IMR-90 (cell line): Measurements from ENCODE around the gene DMD. TPM values are rescaled to one million over a fixed set of nuclear protein-coding genes. Genes with fewer than 3 reads are reported as not detected.

Source experiments
- ATAC-seq: fragments of 200-7000 bp; cut with Tn5 transposase; 2 replicates; pipeline ENCODE4 v1.9.1; 2020; ENCODE audit warnings: low read depth, mild to moderate bottlenecking, moderate library complexity
- BruUV-seq: library from RNA; stranded (reverse); fragments of 400-500 nt; replicated peaks from 2 replicates; lab custom pipeline; 2021; lab: Mats Ljungman, UMichigan
- CTCF ChIA-PET: fragments of 300-600 bp; formaldehyde crosslinking; extraction: SDS; loops from one replicate; lab custom pipeline; 2021; ENCODE audit warnings: antibody characterized with exemption; lab: Yijun Ruan, JAX
- POLR2A ChIA-PET: fragments of 300-600 bp; sonication (Branson Sonifier 250); formaldehyde crosslinking; loops from one replicate; lab custom pipeline; 2022; ENCODE audit warnings: antibody characterized with exemption; ENCODE audit not compliant: unreplicated experiment; lab: Charles Lee
- DNase-seq: peaks from one replicate; pipeline ENCODE4 v3.0.0; 2013
- H2AFZ ChIP-seq: replicated peaks from 2 replicates; pipeline ENCODE3; 2013; ENCODE audit warnings: low read length, mild to moderate bottlenecking; ENCODE audit not compliant: poor library complexity
- H2AK5ac ChIP-seq: 2 replicates; pipeline ENCODE4 v1.6.1; 2013; ENCODE audit warnings: low read depth, low read length, inconsistent platforms
- H2AK9ac ChIP-seq: replicated peaks from 2 replicates; pipeline ENCODE3; 2013; ENCODE audit warnings: mild to moderate bottlenecking, low read depth, low read length, moderate library complexity; ENCODE audit not compliant: poor library complexity
- H2BK120ac ChIP-seq: 2 replicates; pipeline ENCODE4 v1.6.1; 2013; ENCODE audit warnings: low read depth, low read length, inconsistent platforms
- H2BK15ac ChIP-seq: 3 replicates; pipeline ENCODE4 v1.6.1; 2013; ENCODE audit warnings: low read depth, low read length, inconsistent platforms
- H2BK20ac ChIP-seq: 2 replicates; pipeline ENCODE4 v1.6.1; 2013; ENCODE audit warnings: low read depth, mild to moderate bottlenecking, inconsistent platforms, low read length, moderate library complexity
- H2BK5ac ChIP-seq: 2 replicates; pipeline ENCODE4 v1.6.1; 2013; ENCODE audit warnings: mild to moderate bottlenecking, low read depth, low read length, inconsistent platforms; ENCODE audit not compliant: poor library complexity, severe bottlenecking
- H3K14ac ChIP-seq: replicated peaks from 2 replicates; pipeline ENCODE4 v1.6.1; 2013; ENCODE audit warnings: low read depth, low read length, inconsistent platforms
- H3K18ac ChIP-seq: 2 replicates; pipeline ENCODE4 v1.6.1; 2013; ENCODE audit warnings: low read depth, low read length, control low read depth
- H3K23ac ChIP-seq: 2 replicates; pipeline ENCODE4 v1.6.1; 2013; ENCODE audit warnings: low read depth, low read length, inconsistent platforms
- H3K27ac ChIP-seq: 2 replicates; pipeline ENCODE4 v1.5.1; 2013; ENCODE audit warnings: mild to moderate bottlenecking, control low read depth, low read length; ENCODE audit not compliant: insufficient read depth
- H3K27me3 ChIP-seq: 2 replicates; pipeline ENCODE4 v1.6.1; 2013; ENCODE audit warnings: low read length; ENCODE audit not compliant: control insufficient read depth, insufficient read depth
- H3K36me3 ChIP-seq: 2 replicates; pipeline ENCODE4 v1.6.1; 2013; ENCODE audit warnings: low read length, mixed read lengths; ENCODE audit not compliant: control insufficient read depth, insufficient read depth
- H3K4ac ChIP-seq: 2 replicates; pipeline ENCODE4 v1.6.1; 2013; ENCODE audit warnings: low read depth, low read length, inconsistent platforms
- H3K4me1 ChIP-seq: 2 replicates; pipeline ENCODE4 v1.6.1; 2013; ENCODE audit warnings: low read length, mixed read lengths; ENCODE audit not compliant: control insufficient read depth, insufficient read depth
- H3K4me2 ChIP-seq: 2 replicates; pipeline ENCODE4 v1.6.1; 2013; ENCODE audit warnings: low read depth, mild to moderate bottlenecking, control low read depth, low read length, moderate library complexity
- H3K4me3 ChIP-seq: 2 replicates; pipeline ENCODE4 v1.5.1; 2013; ENCODE audit warnings: low read depth, mild to moderate bottlenecking, control low read depth, low read length, moderate library complexity; ENCODE audit not compliant: insufficient read depth
- H3K56ac ChIP-seq: 2 replicates; pipeline ENCODE4 v1.6.1; 2013; ENCODE audit warnings: low read length, inconsistent platforms; ENCODE audit not compliant: insufficient read depth; ENCODE audit errors: extremely low read depth
- H3K79me1 ChIP-seq, 2 experiments: 2 replicates each; pipeline ENCODE4 v1.6.1; 2013; ENCODE audit warnings: low read length in 2 of 2, inconsistent platforms in 1 of 2, low read depth in 1 of 2
- H3K9ac ChIP-seq: 2 replicates; pipeline ENCODE4 v1.6.1; 2013; ENCODE audit warnings: low read depth, low read length, control low read depth
- H3K9me1 ChIP-seq: 2 replicates; pipeline ENCODE4 v1.6.1; 2013; ENCODE audit warnings: low read length, inconsistent platforms; ENCODE audit not compliant: insufficient read depth
- H3K9me3 ChIP-seq: 2 replicates; pipeline ENCODE4 v1.6.1; 2013; ENCODE audit warnings: low read length; ENCODE audit not compliant: control insufficient read depth, insufficient read depth
- H4K20me1 ChIP-seq: 2 replicates; pipeline ENCODE4 v1.6.1; 2013; ENCODE audit warnings: low read length, inconsistent platforms; ENCODE audit not compliant: insufficient read depth
- H4K5ac ChIP-seq: 2 replicates; pipeline ENCODE4 v1.6.1; 2013; ENCODE audit warnings: mild to moderate bottlenecking, low read depth, low read length, control low read depth
- H4K8ac ChIP-seq, 2 experiments: 2 replicates each; pipeline ENCODE4 v1.6.1; 2013; ENCODE audit warnings: low read depth in 2 of 2, low read length in 2 of 2, control low read depth in 1 of 2, inconsistent platforms in 1 of 2
- H4K91ac ChIP-seq: 2 replicates; pipeline ENCODE4 v1.6.1; 2013; ENCODE audit warnings: low read depth, low read length, inconsistent platforms; ENCODE audit not compliant: insufficient read depth
- BHLHE40 ChIP-seq: fragments of 150-350 bp; IDR thresholded peaks from 2 replicates; pipeline ENCODE4 v1.6.1; 2016; ENCODE audit warnings: mild to moderate bottlenecking, low read depth, low read length
- CEBPB ChIP-seq: IDR thresholded peaks from 2 replicates; pipeline ENCODE4 v1.6.1; 2012; ENCODE audit warnings: low read depth, low read length, improper control_type of control experiment
- CHD1 ChIP-seq: IDR thresholded peaks from 2 replicates; pipeline ENCODE4 v1.6.1; 2012; ENCODE audit warnings: low read depth, low read length, improper control_type of control experiment
- FOS ChIP-seq: fragments of 150-350 bp; IDR thresholded peaks from 2 replicates; pipeline ENCODE4 v1.6.1; 2016; ENCODE audit warnings: low read depth, low read length
- MAFK ChIP-seq: IDR thresholded peaks from 2 replicates; pipeline ENCODE4 v1.6.1; 2012; ENCODE audit warnings: low read depth, low read length, improper control_type of control experiment
- MXI1 ChIP-seq: IDR thresholded peaks from 2 replicates; pipeline ENCODE4 v1.6.1; 2012; ENCODE audit warnings: low read depth, mild to moderate bottlenecking, low read length, moderate library complexity, borderline replicate concordance
- NFE2L2 ChIP-seq: fragments of 150-350 bp; IDR thresholded peaks from 2 replicates; pipeline ENCODE4 v1.6.1; 2016; ENCODE audit warnings: low read depth, mild to moderate bottlenecking, low read length
- POLR2A ChIP-seq: IDR thresholded peaks from 2 replicates; pipeline ENCODE4 v1.6.1; 2012; ENCODE audit warnings: mild to moderate bottlenecking, low read depth, low read length
- RAD21 ChIP-seq: IDR thresholded peaks from 2 replicates; pipeline ENCODE4 v1.6.1; 2012; ENCODE audit warnings: low read length, improper control_type of control experiment
- RCOR1 ChIP-seq: IDR thresholded peaks from 2 replicates; pipeline ENCODE4 v1.6.1; 2012; ENCODE audit warnings: mild to moderate bottlenecking, low read length, improper control_type of control experiment; ENCODE audit not compliant: insufficient replicate concordance
- RFX5 ChIP-seq: IDR thresholded peaks from 2 replicates; pipeline ENCODE4 v1.8.0; 2012; ENCODE audit warnings: low read depth, mild to moderate bottlenecking, low read length, moderate library complexity
- SMC3 ChIP-seq: fragments of 150-350 bp; IDR thresholded peaks from 2 replicates; pipeline ENCODE4 v1.6.1; 2016; ENCODE audit warnings: low read depth, mild to moderate bottlenecking, antibody characterized with exemption, low read length, moderate library complexity
- WGBS, 2 experiments: methylation state at CpG; one replicate each; pipeline versions ENCODE4 v1.1.5 to v1.1.7; 2013; ENCODE audit warnings: missing lambda C conversion rate in 2 of 2; ENCODE audit not compliant: insufficient read length in 1 of 2; ENCODE audit errors: extremely low coverage in 2 of 2; 5-methylcytosine and 5-hydroxymethylcytosine counted together
- dilution Hi-C: fragments of 300-500 bp; cut with HindIII; formaldehyde crosslinking; loops from one replicate; pipeline ENCODE4 v1.14.3; 2018; ENCODE audit warnings: low sequenced_read_pairs; ENCODE audit not compliant: unreplicated experiment
- in situ Hi-C: fragments of 300-500 bp; cut with MboI; formaldehyde crosslinking; loops from 3 replicates; pipeline ENCODE4 v1.14.3; 2019; ENCODE audit warnings: low sequenced_read_pairs, inconsistent platforms, mixed read lengths
- intact Hi-C: fragments of 100-400 bp; cut with micrococcal nuclease; formaldehyde crosslinking; loops from 2 replicates; pipeline ENCODE4 v1.10.0; 2022
- polyA plus RNA-seq, 3 experiments: library from polyadenylated mRNA; depleted of rRNA; stranded (reverse); fragments of >200 nt; gene quantifications; 2 replicates each; pipeline ENCODE4 v1.2.3, GENCODE V29; 2012; ENCODE audit warnings: low replicate concordance in 1 of 3
- total RNA-seq: library from RNA; depleted of rRNA; stranded (reverse); fragments of >200 nt; gene quantifications from 2 replicates; pipeline ENCODE4 v1.2.3, GENCODE V29; 2012
- TF ChIP-seq, protein P1 (sequence below): fragments of 150-350 bp; IDR thresholded peaks from 2 replicates; pipeline ENCODE4 v1.6.1; 2016; ENCODE audit warnings: low read depth, mild to moderate bottlenecking, low read length, moderate library complexity, borderline replicate concordance
- TF ChIP-seq, protein P2 (sequence below): conservative IDR thresholded peaks from 2 replicates; pipeline ENCODE4 v1.5.1; 2012; ENCODE audit warnings: mild to moderate bottlenecking, low read depth, low read length, improper control_type of control experiment

Gene DMD
- total and polyA plus RNA-seq, 2 of the 4 experiments (the other 2 are of a cell fraction) = 6.6 to 11.8 TPM

DNA sequence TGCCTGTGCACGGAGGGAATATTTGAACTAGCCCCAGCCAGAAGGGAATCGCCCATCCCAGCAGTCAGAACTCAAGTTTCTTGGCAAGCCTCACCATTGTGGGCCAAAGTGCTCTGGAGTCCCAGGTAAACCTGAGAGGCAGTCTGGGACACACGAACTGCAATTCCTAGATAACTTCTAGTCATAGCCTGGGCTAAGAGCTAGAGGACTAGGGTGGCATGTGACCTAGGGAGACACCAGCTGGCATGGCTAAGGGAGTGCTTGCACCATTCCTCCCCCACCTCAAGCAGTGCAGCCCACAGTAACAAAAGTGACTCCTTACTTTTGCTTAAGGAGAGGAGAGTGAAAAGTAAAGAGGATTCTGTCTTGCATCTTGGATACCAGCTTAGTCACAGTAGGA, 935.2 kb downstream of the DMD start:
- Histone ChIP-seq H3K36me3 (no peaks in the 10 kb centered on the region), H3K4me1 (no peaks in the 10 kb centered on the region), H3K14ac (no peak overlapping the region), H3K23ac (no peak overlapping the region), H3K27me3 (no peaks in the 10 kb centered on the region), H2AK9ac (no peak overlapping the region), H3K79me1 (no peaks in the 10 kb centered on the region), H3K56ac (no peak overlapping the region), H3K27ac (no peak overlapping the region), H3K9me1 (no peaks in the 10 kb centered on the region), H2BK15ac (no peak overlapping the region), H2AFZ (no peak overlapping the region), H3K4me3 (no peak overlapping the region), H4K5ac (no peak overlapping the region), H2BK5ac (no peak overlapping the region), H4K20me1 (no peaks in the 10 kb centered on the region), H3K9me3 (no peaks in the 10 kb centered on the region), H3K9ac (no peak overlapping the region), H4K8ac (no peak overlapping the region), H3K4me2 (no peak overlapping the region), H2BK20ac (no peak overlapping the region), H3K4ac (no peak overlapping the region), H2AK5ac (no peak overlapping the region), H3K18ac (no peak overlapping the region), H4K91ac (no peak overlapping the region), H2BK120ac (no peak overlapping the region)
- in situ Hi-C loops (no loop called here), intact Hi-C loops (no loop called here), dilution Hi-C loops (no loop called here)
- WGBS, 2 experiments = 0% methylated on average over 1 of the region's 3 CpGs; no CpG with 5 or more reads in 1 of the 2 experiments
- CTCF ChIA-PET = no interaction called here
- DNase-seq = no peak
- ATAC-seq = no peak
- no peak for TF ChIP-seq FOS
- TF ChIP-seq CEBPB = no peak
- no peak for TF ChIP-seq SMC3
- TF ChIP-seq NFE2L2 = no peak
- TF ChIP-seq, protein P1, sequence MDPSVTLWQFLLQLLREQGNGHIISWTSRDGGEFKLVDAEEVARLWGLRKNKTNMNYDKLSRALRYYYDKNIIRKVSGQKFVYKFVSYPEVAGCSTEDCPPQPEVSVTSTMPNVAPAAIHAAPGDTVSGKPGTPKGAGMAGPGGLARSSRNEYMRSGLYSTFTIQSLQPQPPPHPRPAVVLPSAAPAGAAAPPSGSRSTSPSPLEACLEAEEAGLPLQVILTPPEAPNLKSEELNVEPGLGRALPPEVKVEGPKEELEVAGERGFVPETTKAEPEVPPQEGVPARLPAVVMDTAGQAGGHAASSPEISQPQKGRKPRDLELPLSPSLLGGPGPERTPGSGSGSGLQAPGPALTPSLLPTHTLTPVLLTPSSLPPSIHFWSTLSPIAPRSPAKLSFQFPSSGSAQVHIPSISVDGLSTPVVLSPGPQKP = no peak
- TF ChIP-seq, protein P2, sequence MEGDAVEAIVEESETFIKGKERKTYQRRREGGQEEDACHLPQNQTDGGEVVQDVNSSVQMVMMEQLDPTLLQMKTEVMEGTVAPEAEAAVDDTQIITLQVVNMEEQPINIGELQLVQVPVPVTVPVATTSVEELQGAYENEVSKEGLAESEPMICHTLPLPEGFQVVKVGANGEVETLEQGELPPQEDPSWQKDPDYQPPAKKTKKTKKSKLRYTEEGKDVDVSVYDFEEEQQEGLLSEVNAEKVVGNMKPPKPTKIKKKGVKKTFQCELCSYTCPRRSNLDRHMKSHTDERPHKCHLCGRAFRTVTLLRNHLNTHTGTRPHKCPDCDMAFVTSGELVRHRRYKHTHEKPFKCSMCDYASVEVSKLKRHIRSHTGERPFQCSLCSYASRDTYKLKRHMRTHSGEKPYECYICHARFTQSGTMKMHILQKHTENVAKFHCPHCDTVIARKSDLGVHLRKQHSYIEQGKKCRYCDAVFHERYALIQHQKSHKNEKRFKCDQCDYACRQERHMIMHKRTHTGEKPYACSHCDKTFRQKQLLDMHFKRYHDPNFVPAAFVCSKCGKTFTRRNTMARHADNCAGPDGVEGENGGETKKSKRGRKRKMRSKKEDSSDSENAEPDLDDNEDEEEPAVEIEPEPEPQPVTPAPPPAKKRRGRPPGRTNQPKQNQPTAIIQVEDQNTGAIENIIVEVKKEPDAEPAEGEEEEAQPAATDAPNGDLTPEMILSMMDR = no peak
- no peak for TF ChIP-seq BHLHE40
- no peak for TF ChIP-seq RFX5
- no peak for TF ChIP-seq RCOR1
- no peak for TF ChIP-seq POLR2A
- no peak for TF ChIP-seq CHD1
- no peak for TF ChIP-seq MXI1
- no peak for TF ChIP-seq RAD21
- no peak for TF ChIP-seq MAFK
- no TSS peak for BruUV-seq
- POLR2A ChIA-PET = no interaction called here
